Neural cell (in vitro differentiated cells): ENCODE measurements around the gene HOGA1.

Source experiments
- CTCF ChIP-seq: fragments of 450-650 bp; IDR thresholded peaks from 2 replicates; pipeline ENCODE4 v1.5.1; 2014; ENCODE audit warnings: antibody characterized with exemption, mild to moderate bottlenecking, moderate library complexity; ENCODE audit not compliant: poor library complexity, severe bottlenecking
- EZH2 ChIP-seq: fragments of 200-600, 300-800 bp; shearing (Covaris generic), sonication (generic); IDR thresholded peaks from 2 replicates; pipeline ENCODE4 v1.6.1; 2014; ENCODE audit warnings: antibody characterized with exemption, low read length, borderline replicate concordance, mild to moderate bottlenecking; ENCODE audit not compliant: insufficient read depth, poor library complexity, severe bottlenecking

- TF ChIP-seq EZH2 (no peak), CTCF (no peak)
Observed at GRCh38 chr10:97582169-97582568, 2.0 kb upstream of the HOGA1 start.
